ENCODE measurements around the gene DNAH6.

DNA sequence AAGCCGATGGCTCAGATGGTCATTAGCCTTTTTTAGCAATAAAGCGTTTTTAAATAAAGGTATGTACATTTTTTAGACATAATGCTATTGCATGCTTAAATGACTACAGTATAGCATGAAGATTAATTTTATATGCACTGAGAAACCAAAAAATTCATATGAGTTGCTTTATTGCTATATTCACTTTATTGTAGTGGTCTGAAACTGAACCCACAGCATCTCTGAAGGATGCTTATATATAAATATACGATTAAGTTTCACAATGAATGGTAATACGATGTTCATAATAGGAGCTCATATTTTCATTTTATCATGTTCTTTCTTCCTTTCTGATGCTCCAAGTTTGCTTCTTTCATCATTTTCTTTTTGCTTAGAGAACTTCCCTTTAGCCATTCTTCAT, 132.8 kb downstream of the DNAH6 start:
- TF ChIP-seq EZH2 (IDR thresholded peaks at IDR 0.05) (no peak), SP1 (IDR thresholded peaks at IDR 0.05; ENCODE audit: low read depth) (no peak)
- TF ChIP-seq, protein P1, sequence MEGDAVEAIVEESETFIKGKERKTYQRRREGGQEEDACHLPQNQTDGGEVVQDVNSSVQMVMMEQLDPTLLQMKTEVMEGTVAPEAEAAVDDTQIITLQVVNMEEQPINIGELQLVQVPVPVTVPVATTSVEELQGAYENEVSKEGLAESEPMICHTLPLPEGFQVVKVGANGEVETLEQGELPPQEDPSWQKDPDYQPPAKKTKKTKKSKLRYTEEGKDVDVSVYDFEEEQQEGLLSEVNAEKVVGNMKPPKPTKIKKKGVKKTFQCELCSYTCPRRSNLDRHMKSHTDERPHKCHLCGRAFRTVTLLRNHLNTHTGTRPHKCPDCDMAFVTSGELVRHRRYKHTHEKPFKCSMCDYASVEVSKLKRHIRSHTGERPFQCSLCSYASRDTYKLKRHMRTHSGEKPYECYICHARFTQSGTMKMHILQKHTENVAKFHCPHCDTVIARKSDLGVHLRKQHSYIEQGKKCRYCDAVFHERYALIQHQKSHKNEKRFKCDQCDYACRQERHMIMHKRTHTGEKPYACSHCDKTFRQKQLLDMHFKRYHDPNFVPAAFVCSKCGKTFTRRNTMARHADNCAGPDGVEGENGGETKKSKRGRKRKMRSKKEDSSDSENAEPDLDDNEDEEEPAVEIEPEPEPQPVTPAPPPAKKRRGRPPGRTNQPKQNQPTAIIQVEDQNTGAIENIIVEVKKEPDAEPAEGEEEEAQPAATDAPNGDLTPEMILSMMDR (IDR thresholded peaks at IDR 0.05 in 2 of 3, conservative IDR thresholded peaks at IDR 0.05 in 1 of 3; ENCODE audit: borderline replicate concordance in 1 of 3, insufficient read depth in 1 of 3, low read depth in 2 of 3, low read length in 2 of 3): no peak
- TF ChIP-seq, protein P2, sequence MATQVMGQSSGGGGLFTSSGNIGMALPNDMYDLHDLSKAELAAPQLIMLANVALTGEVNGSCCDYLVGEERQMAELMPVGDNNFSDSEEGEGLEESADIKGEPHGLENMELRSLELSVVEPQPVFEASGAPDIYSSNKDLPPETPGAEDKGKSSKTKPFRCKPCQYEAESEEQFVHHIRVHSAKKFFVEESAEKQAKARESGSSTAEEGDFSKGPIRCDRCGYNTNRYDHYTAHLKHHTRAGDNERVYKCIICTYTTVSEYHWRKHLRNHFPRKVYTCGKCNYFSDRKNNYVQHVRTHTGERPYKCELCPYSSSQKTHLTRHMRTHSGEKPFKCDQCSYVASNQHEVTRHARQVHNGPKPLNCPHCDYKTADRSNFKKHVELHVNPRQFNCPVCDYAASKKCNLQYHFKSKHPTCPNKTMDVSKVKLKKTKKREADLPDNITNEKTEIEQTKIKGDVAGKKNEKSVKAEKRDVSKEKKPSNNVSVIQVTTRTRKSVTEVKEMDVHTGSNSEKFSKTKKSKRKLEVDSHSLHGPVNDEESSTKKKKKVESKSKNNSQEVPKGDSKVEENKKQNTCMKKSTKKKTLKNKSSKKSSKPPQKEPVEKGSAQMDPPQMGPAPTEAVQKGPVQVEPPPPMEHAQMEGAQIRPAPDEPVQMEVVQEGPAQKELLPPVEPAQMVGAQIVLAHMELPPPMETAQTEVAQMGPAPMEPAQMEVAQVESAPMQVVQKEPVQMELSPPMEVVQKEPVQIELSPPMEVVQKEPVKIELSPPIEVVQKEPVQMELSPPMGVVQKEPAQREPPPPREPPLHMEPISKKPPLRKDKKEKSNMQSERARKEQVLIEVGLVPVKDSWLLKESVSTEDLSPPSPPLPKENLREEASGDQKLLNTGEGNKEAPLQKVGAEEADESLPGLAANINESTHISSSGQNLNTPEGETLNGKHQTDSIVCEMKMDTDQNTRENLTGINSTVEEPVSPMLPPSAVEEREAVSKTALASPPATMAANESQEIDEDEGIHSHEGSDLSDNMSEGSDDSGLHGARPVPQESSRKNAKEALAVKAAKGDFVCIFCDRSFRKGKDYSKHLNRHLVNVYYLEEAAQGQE (IDR thresholded peaks at IDR 0.05; ENCODE audit: low read depth): no peak
